ENCODE data around the gene DNAJC4. TPM values are rescaled to one million over a fixed set of nuclear protein-coding genes. Genes with fewer than 3 reads are reported as not detected.

The DNAJC4 gene
- total RNA-seq, 1 experiment from 2014 or later: 24.2 TPM

- H2AK5ac ChIP-seq (ENCODE audit: insufficient read length, low read length): no peak overlapping the region
- H3K4ac ChIP-seq (ENCODE audit: low read depth, low read length): no peak overlapping the region
- H2AFZ ChIP-seq (ENCODE audit: low read length): no peak overlapping the region
- no peaks in the 10 kb centered on the region for H3K79me1 ChIP-seq (ENCODE audit: insufficient read depth, low read depth, low read length, poor library complexity, severe bottlenecking)
- no peak overlapping the region for H3K4me2 ChIP-seq (ENCODE audit: insufficient read depth, insufficient read length, low read length)
- H3K27ac Mint-ChIP-seq: peak overlapping the region in 2 of 3 experiments; percentile 44 to 49; a peak in 3 of 7 replicates
- no peak overlapping the region for H2BK15ac ChIP-seq (ENCODE audit: low read depth, low read length)
- H4K8ac ChIP-seq (replicated peaks; ENCODE audit: insufficient read length, low read depth, low read length): no peak overlapping the region
- H2BK20ac ChIP-seq (ENCODE audit: low read depth, low read length, poor library complexity, severe bottlenecking): no peak overlapping the region
- no peak overlapping the region for H2BK12ac ChIP-seq (ENCODE audit: insufficient read length, low read depth, low read length)
- H3K4me1 ChIP-seq (ENCODE audit: insufficient read depth, low read length): no peaks in the 10 kb centered on the region
- no peak overlapping the region for H4K5ac ChIP-seq (ENCODE audit: insufficient read length, low read depth, low read length)
- no peak overlapping the region for H3K27ac ChIP-seq (ENCODE audit: insufficient read length, low read depth, low read length)
- no peak overlapping the region for H3K14ac ChIP-seq (ENCODE audit: insufficient read depth, low read length)
- no peak overlapping the region for H3T11ph ChIP-seq (ENCODE audit: low read length)
- H3K79me2 ChIP-seq (ENCODE audit: insufficient read depth, low read length): no peaks in the 10 kb centered on the region
- no peaks in the 10 kb centered on the region for H3K9me3 Mint-ChIP-seq
- H3K27me3 ChIP-seq (ENCODE audit: insufficient read depth, low read length): no peaks in the 10 kb centered on the region
- no peak overlapping the region; a peak in 1 of 5 replicates for H3K4me3 Mint-ChIP-seq
- no peak overlapping the region for H3K56ac ChIP-seq (ENCODE audit: insufficient read length, low read depth, low read length)
- no peak overlapping the region for H2BK5ac ChIP-seq (ENCODE audit: insufficient read length, low read length)
- no peaks in the 10 kb centered on the region for H3K27me3 Mint-ChIP-seq (ENCODE audit: low read depth)
- no peak overlapping the region for H4K91ac ChIP-seq (ENCODE audit: insufficient read length, low read depth, low read length)
- no peak overlapping the region for H2BK120ac ChIP-seq (ENCODE audit: low read depth, low read length, poor library complexity, severe bottlenecking)
- no peak overlapping the region for H3K9ac ChIP-seq (ENCODE audit: extremely low read depth, insufficient read length, low read length)
- no peak for TF ChIP-seq CTCF (conservative IDR thresholded peaks at IDR 0.05)
- H3K23ac ChIP-seq (ENCODE audit: insufficient read length, low read depth, low read length): no peak overlapping the region
- H3K18ac ChIP-seq (ENCODE audit: insufficient read length, low read depth, low read length): no peak overlapping the region
- no CpG with 5 or more reads among the region's 10 CpGs for WGBS (ENCODE audit: extremely low coverage, insufficient read length, low lambda C conversion rate)
- no peak for DNase-seq
- peaks cover 4% of the 10 kb centered on the region for H3K23me2 ChIP-seq (ENCODE audit: insufficient read length, low read depth, low read length, poor library complexity, severe bottlenecking)
- H3K4me1 Mint-ChIP-seq: peaks cover 11 to 21% of the 10 kb centered on the region in 2 experiments
- no peaks in the 10 kb centered on the region for H4K20me1 ChIP-seq (ENCODE audit: control insufficient read depth, insufficient read depth, insufficient read length)
- H3K9me3 ChIP-seq (ENCODE audit: control insufficient read depth, low read depth, low read length): no peaks in the 10 kb centered on the region
- peaks cover 36 to 80% (median 58%) of the 10 kb centered on the region in 3 experiments for H3K36me3 Mint-ChIP-seq (ENCODE audit: insufficient read depth in 1 of 3, low read depth in 3 of 3)
These were observed 34.1 kb downstream of the DNAJC4 start for GRCh38 chr11:64264371-64264852.

Data from H9 (cell line).